HS-27A (cell line): ENCODE measurements around the gene ZNF185.

Experiments
- DNase-seq: peaks from one replicate; pipeline ENCODE4 v3.0.0-alpha.2; 2012; ENCODE audit warnings: low read depth, missing footprints

ZNF185 gene

GRCh38 chrX:152897222-152898131, at the start of gene ZNF185:
TSS of gene ZNF185 (plus strand) at chrX:152898067. CDS start at chrX:152914490, 16,423 bp downstream.
- no peak for DNase-seq

- no peak for DNase-seq
Measured at GRCh38 chrX:152850465-152850864, 47.4 kb upstream of the ZNF185 start.

- DNase-seq: no peak
Measured at GRCh38 chrX:152853986-152854385, 43.9 kb upstream of the ZNF185 start.

GRCh38 chrX:152861116-152861515, 36.8 kb upstream of the ZNF185 start:
- DNase-seq: no peak

GRCh38 chrX:152861826-152862225, 36.0 kb upstream of the ZNF185 start:
- DNase-seq: no peak

- DNase-seq: no peak
Measured at GRCh38 chrX:152865232-152865920, 32.5 kb upstream of the ZNF185 start.

- DNase-seq: no peak
Measured at GRCh38 chrX:152866386-152866785, 31.5 kb upstream of the ZNF185 start.

GRCh38 chrX:152869972-152870371, 27.9 kb upstream of the ZNF185 start:
- no peak for DNase-seq

- DNase-seq: no peak
Measured at GRCh38 chrX:152871260-152871659, 26.6 kb upstream of the ZNF185 start.

- DNase-seq: no peak
Measured at GRCh38 chrX:152872522-152872921, 25.3 kb upstream of the ZNF185 start.

- DNase-seq: no peak
Measured at GRCh38 chrX:152873361-152873760, 24.5 kb upstream of the ZNF185 start.

GRCh38 chrX:152876931-152877840, 20.7 kb upstream of the ZNF185 start:
- DNase-seq: no peak

GRCh38 chrX:152878976-152879755, 18.7 kb upstream of the ZNF185 start:
- no peak for DNase-seq

- DNase-seq: no peak
Measured at GRCh38 chrX:152881289-152881688, 16.6 kb upstream of the ZNF185 start.

GRCh38 chrX:152884171-152884570, 13.7 kb upstream of the ZNF185 start:
- DNase-seq: no peak

- no peak for DNase-seq
Measured at GRCh38 chrX:152886716-152887115, 11.2 kb upstream of the ZNF185 start.

- no peak for DNase-seq
Measured at GRCh38 chrX:152892499-152892898, 5.4 kb upstream of the ZNF185 start.

GRCh38 chrX:152892999-152893891, 4.6 kb upstream of the ZNF185 start:
- no peak for DNase-seq

GRCh38 chrX:152893980-152894610, 3.8 kb upstream of the ZNF185 start:
- no peak for DNase-seq

GRCh38 chrX:152895121-152895520, 2.7 kb upstream of the ZNF185 start:
- no peak for DNase-seq
